Testis (tissue), 3 donors: ENCODE results near the gene UVRAG. TPM values are rescaled to one million over a fixed set of nuclear protein-coding genes. Genes with fewer than 3 reads are reported as not detected.
"Not testable (repeated sequence)": the region's sequence is repeated elsewhere in the genome, so short reads cannot be mapped to it uniquely, and the experiment has no call there.

Experiments
- DNase-seq: peaks from one replicate; pipeline ENCODE4 v3.0.0-alpha.2; 2019
- H3K27ac ChIP-seq, 2 donors: fragments of 200-600 bp; sonication (generic); one replicate each; pipeline ENCODE4 v1.5.1; 2019
- H3K27me3 ChIP-seq: fragments of 200-600 bp; sonication (generic); one replicate; pipeline ENCODE4 v1.5.1; 2019
- H3K36me3 ChIP-seq: fragments of 200-600 bp; sonication (generic); one replicate; pipeline ENCODE4 v1.5.1; 2017; ENCODE audit warnings: low read depth; ENCODE audit errors: missing control alignments
- H3K4me1 ChIP-seq: fragments of 200-600 bp; sonication (generic); one replicate; pipeline ENCODE4 v1.5.1; 2019
- H3K4me3 ChIP-seq, 2 donors: fragments of 200-600 bp; sonication (generic); one replicate each; pipeline ENCODE4 v1.5.1; 2017 to 2019
- H3K9me3 ChIP-seq: fragments of 200-600 bp; sonication (generic); one replicate; pipeline ENCODE4 v1.5.1; 2017
- CTCF ChIP-seq, 3 experiments: fragments of 450-650 bp in 2 of 3; fragments of 200-600 bp in 1 of 3; sonication (generic) in 1 of 3; IDR thresholded peaks; one replicate each; pipeline ENCODE4 v1.5.1; 2016 to 2019; ENCODE audit warnings: antibody characterized with exemption in 3 of 3, mild to moderate bottlenecking in 2 of 3, moderate library complexity in 1 of 3
- POLR2A ChIP-seq: fragments of 450-650 bp; IDR thresholded peaks from one replicate; pipeline ENCODE4 v1.6.1; 2017; ENCODE audit warnings: antibody characterized with exemption, mild to moderate bottlenecking, moderate library complexity
- WGBS, 2 donors: methylation state at CpG; one replicate each; pipeline ENCODE4 v1.1.5; 2018; 5-methylcytosine and 5-hydroxymethylcytosine counted together
- intact Hi-C: fragments of 100-400 bp; cut with DNase I; formaldehyde crosslinking; loops from one replicate; pipeline ENCODE4 v1.15.1; 2023; ENCODE audit warnings: low total_unique reads
- polyA plus RNA-seq: library from polyadenylated mRNA; stranded (reverse); fragments of 350-450 nt; fragmentation: Illumina TruSeq; extraction: RNeasy Lipid Tissue Mini Kit (QIAGEN cat#74804); gene quantifications from one replicate; pipeline ENCODE4 v1.2.3, GENCODE V29; 2014; ENCODE audit warnings: low read depth, low replicate concordance; ENCODE audit not compliant: insufficient read depth
- total RNA-seq, 2 donors: library from RNA; depleted of rRNA; stranded (reverse); fragments of >200 nt; gene quantifications; one replicate each; pipeline ENCODE4 v1.2.3, GENCODE V29; 2016

UVRAG gene
- total and polyA plus RNA-seq, 3 donors from 2014 or later = 10.8 to 22.4 (median 20.1) TPM

- WGBS, 2 donors = 38 to 41% methylated on average over 2 of the region's 2 CpGs
- intact Hi-C loops = no loop called here
- H3K27ac ChIP-seq = no peak overlapping the region
- TF ChIP-seq POLR2A (no peak), CTCF (IDR thresholded peaks at IDR 0.05) (no peak)
- H3K9me3 ChIP-seq = no peaks in the 10 kb centered on the region
- H3K27me3 ChIP-seq = no peaks in the 10 kb centered on the region
- H3K36me3 ChIP-seq = no peaks in the 10 kb centered on the region
- H3K4me3 ChIP-seq = no peak overlapping the region
- H3K4me1 ChIP-seq = no peaks in the 10 kb centered on the region
- DNase-seq = no peak
These were observed 63.9 kb downstream of the UVRAG start for GRCh38 chr11:75878933-75879332.

GRCh38 chr11:75879737-75880136 lies 64.7 kb downstream of the UVRAG start:
- H3K27ac ChIP-seq = no peak overlapping the region
- intact Hi-C loops = no loop called here
- TF ChIP-seq POLR2A (no peak), CTCF (IDR thresholded peaks at IDR 0.05) (no peak)
- H3K4me3 ChIP-seq = no peak overlapping the region
- no peaks in the 10 kb centered on the region for H3K27me3 ChIP-seq
- H3K9me3 ChIP-seq = no peaks in the 10 kb centered on the region
- H3K4me1 ChIP-seq = no peaks in the 10 kb centered on the region
- WGBS, 2 donors = 85 to 86% methylated on average over 9 of the region's 9 CpGs
- H3K36me3 ChIP-seq = no peaks in the 10 kb centered on the region
- no peak for DNase-seq

DNA sequence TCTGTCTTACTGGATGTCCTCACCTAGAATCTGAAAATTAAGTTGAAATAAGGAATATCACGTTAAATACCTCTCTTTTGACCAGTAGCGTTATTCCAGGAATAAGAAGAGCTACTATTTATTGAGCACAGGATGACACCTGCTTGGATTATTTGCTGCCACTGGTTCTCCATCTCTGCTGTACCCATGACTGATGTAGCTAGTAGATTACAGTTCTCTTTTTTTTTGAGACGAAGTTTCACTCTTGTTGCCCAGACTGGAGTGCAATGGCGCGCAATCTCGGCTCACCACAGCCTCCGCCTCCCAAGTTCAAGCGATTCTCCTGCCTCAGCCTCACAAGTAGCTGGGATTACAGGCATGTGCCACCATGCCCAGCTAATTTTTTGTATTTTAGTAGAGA lies 65.3 kb downstream of the UVRAG start:
- H3K4me1 ChIP-seq, DNase-seq, H3K36me3 ChIP-seq, H3K4me3 ChIP-seq, intact Hi-C loops, H3K27me3 ChIP-seq, H3K27ac ChIP-seq, H3K9me3 ChIP-seq: not testable (repeated sequence)
- 84 to 90% methylated on average over 8 of the region's 8 CpGs for WGBS, 2 donors

GRCh38 chr11:75884321-75884720 lies 69.3 kb downstream of the UVRAG start:
- intact Hi-C loops = no loop called here
- TF ChIP-seq CTCF (IDR thresholded peaks at IDR 0.05) (no peak), POLR2A (no peak)
- Histone ChIP-seq H3K36me3 (no peaks in the 10 kb centered on the region), H3K4me1 (no peaks in the 10 kb centered on the region), H3K4me3 (no peak overlapping the region), H3K9me3 (no peaks in the 10 kb centered on the region), H3K27me3 (no peaks in the 10 kb centered on the region), H3K27ac (no peak overlapping the region)
- no peak for DNase-seq

- Histone ChIP-seq H3K27ac (no peak overlapping the region), H3K4me3 (no peak overlapping the region), H3K9me3 (no peaks in the 10 kb centered on the region), H3K36me3 (no peaks in the 10 kb centered on the region), H3K4me1 (no peaks in the 10 kb centered on the region), H3K27me3 (no peaks in the 10 kb centered on the region)
- intact Hi-C loops = no loop called here
- no peak for DNase-seq
- TF ChIP-seq CTCF (IDR thresholded peaks at IDR 0.05) = no peak
- TF ChIP-seq POLR2A = no peak
- 87 to 95% methylated on average over 3 of the region's 3 CpGs for WGBS, 2 donors
These were observed 73.4 kb downstream of the UVRAG start for GRCh38 chr11:75888416-75888815.
